ENCODE results near the gene CDH4. TPM values are rescaled to one million over a fixed set of nuclear protein-coding genes. Genes with fewer than 3 reads are reported as not detected.

Gene CDH4
- total and polyA plus RNA-seq, 4 donors, result 0.06 to 0.10 TPM; not detected in 2

- intact Hi-C loops (cut with DNase I), result no loop called here
- no peak for ATAC-seq (ENCODE audit: low FRiP score)
- no peak overlapping the region for H3K4me3 ChIP-seq (ENCODE audit: low read length in 2 of 2)
- H3K36me3 ChIP-seq (ENCODE audit: control insufficient read depth in 1 of 2, insufficient read depth in 2 of 2, low read length in 1 of 2), result no peaks in the 10 kb centered on the region
- peaks cover 2% of the 10 kb centered on the region for H3K9me3 ChIP-seq (ENCODE audit: control insufficient read depth, low read length)
- H3K4me1 ChIP-seq (ENCODE audit: control insufficient read depth in 1 of 2, insufficient read depth in 2 of 2, low read length in 2 of 2), result no peaks in the 10 kb centered on the region
- H3K27me3 ChIP-seq (ENCODE audit: control insufficient read depth in 1 of 2, insufficient read depth in 2 of 2, low read length in 1 of 2), result no peaks in the 10 kb centered on the region
- DNase-seq, result no peak
- no peak overlapping the region for H3K27ac ChIP-seq (ENCODE audit: low read depth in 1 of 2, low read length in 2 of 2)
- 9 to 12% methylated on average over 18 of the region's 18 CpGs for WGBS, 2 donors
Measured at GRCh38 chr20:61434341-61434781, 182.3 kb downstream of the CDH4 start.

- no peak for DNase-seq
- Histone ChIP-seq H3K27ac (ENCODE audit: low read depth in 1 of 2, low read length in 2 of 2) (no peak overlapping the region), H3K4me1 (ENCODE audit: control insufficient read depth in 1 of 2, insufficient read depth in 2 of 2, low read length in 2 of 2) (no peaks in the 10 kb centered on the region), H3K9me3 (ENCODE audit: control insufficient read depth, low read length) (peaks cover 2% of the 10 kb centered on the region), H3K27me3 (ENCODE audit: control insufficient read depth in 1 of 2, insufficient read depth in 2 of 2, low read length in 1 of 2) (no peaks in the 10 kb centered on the region), H3K36me3 (ENCODE audit: control insufficient read depth in 1 of 2, insufficient read depth in 2 of 2, low read length in 1 of 2) (no peaks in the 10 kb centered on the region), H3K4me3 (ENCODE audit: low read length in 2 of 2) (no peak overlapping the region)
- no peak for ATAC-seq (ENCODE audit: low FRiP score)
- WGBS, 2 donors, result 79 to 81% methylated on average over 15 of the region's 15 CpGs
- intact Hi-C loops (cut with DNase I), result no loop called here
Measured at GRCh38 chr20:61435184-61435822, 183.2 kb downstream of the CDH4 start.

DNA sequence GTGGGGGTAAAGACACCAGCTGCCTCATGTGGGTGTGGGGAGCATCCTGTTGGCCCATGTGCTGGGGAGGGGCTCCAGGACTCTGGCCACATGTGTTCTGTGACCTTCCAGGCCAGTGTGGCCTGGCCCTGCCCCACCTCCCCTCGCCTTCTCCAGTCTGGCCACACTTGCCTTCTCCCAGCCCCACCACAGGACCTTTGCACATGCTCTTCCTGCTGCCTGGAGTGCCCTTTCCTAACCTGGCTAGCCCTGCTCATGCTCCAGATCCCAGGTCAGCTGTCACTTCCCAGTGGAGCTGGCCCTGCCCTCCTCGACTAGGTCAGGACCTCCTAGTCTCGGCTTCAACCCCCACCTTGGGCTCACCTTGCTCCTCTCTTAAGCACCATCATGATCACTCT lies 183.8 kb downstream of the CDH4 start:
- H3K36me3 ChIP-seq (ENCODE audit: control insufficient read depth in 1 of 2, insufficient read depth in 2 of 2, low read length in 1 of 2), result no peaks in the 10 kb centered on the region
- DNase-seq, result no peak
- H3K4me3 ChIP-seq (ENCODE audit: low read length in 2 of 2), result no peak overlapping the region
- H3K9me3 ChIP-seq (ENCODE audit: control insufficient read depth, low read length), result peaks cover 2% of the 10 kb centered on the region
- intact Hi-C loops (cut with DNase I), result no loop called here
- H3K4me1 ChIP-seq (ENCODE audit: control insufficient read depth in 1 of 2, insufficient read depth in 2 of 2, low read length in 2 of 2), result no peaks in the 10 kb centered on the region
- 72 to 88% methylated on average over 3 of the region's 3 CpGs for WGBS, 2 donors
- no peak for ATAC-seq (ENCODE audit: low FRiP score)
- no peak overlapping the region for H3K27ac ChIP-seq (ENCODE audit: low read depth in 1 of 2, low read length in 2 of 2)
- no peaks in the 10 kb centered on the region for H3K27me3 ChIP-seq (ENCODE audit: control insufficient read depth in 1 of 2, insufficient read depth in 2 of 2, low read length in 1 of 2)

DNA sequence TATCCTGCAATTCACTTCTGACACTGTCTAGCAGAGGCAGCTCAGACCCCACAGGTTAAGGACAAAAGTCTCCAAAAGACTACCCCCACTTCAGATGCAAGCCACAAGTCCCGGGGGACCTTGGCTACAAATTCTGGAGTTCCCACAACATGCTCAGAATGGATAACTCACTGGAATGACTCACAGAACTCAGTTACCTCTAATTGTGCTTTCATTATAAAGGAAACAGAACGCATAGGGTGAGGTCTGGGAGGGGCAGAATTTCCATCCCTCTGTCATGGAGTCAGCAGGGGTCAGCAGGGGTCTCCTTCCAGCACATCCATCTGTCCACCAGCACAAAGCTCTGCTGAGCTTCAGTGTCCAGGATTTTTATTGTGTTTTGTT lies 184.2 kb downstream of the CDH4 start:
- no peak overlapping the region for H3K27ac ChIP-seq (ENCODE audit: low read depth in 1 of 2, low read length in 2 of 2)
- peaks cover 2% of the 10 kb centered on the region for H3K9me3 ChIP-seq (ENCODE audit: control insufficient read depth, low read length)
- no peaks in the 10 kb centered on the region for H3K27me3 ChIP-seq (ENCODE audit: control insufficient read depth in 1 of 2, insufficient read depth in 2 of 2, low read length in 1 of 2)
- no peaks in the 10 kb centered on the region for H3K36me3 ChIP-seq (ENCODE audit: control insufficient read depth in 1 of 2, insufficient read depth in 2 of 2, low read length in 1 of 2)
- intact Hi-C loops (cut with DNase I), result no loop called here
- WGBS, 2 donors, result 64 to 71% methylated on average over 2 of the region's 2 CpGs
- ATAC-seq (ENCODE audit: low FRiP score) (no peak), DNase-seq (no peak)
- H3K4me3 ChIP-seq (ENCODE audit: low read length in 2 of 2), result no peak overlapping the region
- H3K4me1 ChIP-seq (ENCODE audit: control insufficient read depth in 1 of 2, insufficient read depth in 2 of 2, low read length in 2 of 2), result no peaks in the 10 kb centered on the region

DNA sequence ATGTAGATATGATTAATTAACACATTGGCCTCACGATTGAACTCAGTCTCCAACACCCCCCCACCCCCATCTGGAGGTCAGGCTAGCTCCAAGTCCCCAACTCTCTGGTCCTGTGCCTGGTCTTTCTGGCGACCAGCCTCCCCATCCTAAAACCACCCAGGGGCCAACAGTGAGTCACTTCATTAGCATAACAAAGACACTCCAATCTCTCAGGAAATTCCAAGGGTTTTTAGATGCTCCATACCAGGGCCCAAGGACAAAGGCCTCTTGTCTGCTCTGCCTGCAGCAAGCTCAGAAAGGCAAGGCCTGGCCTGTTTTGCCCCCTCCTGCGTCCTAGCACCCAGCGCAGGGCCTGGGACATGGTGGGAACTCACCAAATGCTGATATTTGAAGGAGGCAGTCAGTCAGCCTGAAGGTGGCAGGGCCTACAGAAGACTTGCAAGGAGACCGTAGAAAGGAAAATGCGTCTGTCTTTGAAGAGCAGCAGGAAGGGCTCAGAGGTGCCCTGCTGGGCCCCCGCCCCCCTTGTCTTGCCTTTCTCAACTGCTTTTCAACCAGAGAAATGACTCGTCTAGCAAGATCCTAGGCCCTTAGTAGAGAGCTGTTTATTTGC lies 184.7 kb downstream of the CDH4 start:
- no peaks in the 10 kb centered on the region for H3K4me1 ChIP-seq (ENCODE audit: control insufficient read depth in 1 of 2, insufficient read depth in 2 of 2, low read length in 2 of 2)
- DNase-seq (no peak), ATAC-seq (ENCODE audit: low FRiP score) (no peak)
- H3K4me3 ChIP-seq (ENCODE audit: low read length in 2 of 2), result no peak overlapping the region
- WGBS, 2 donors, result 39 to 42% methylated on average over 8 of the region's 8 CpGs
- no peak overlapping the region for H3K27ac ChIP-seq (ENCODE audit: low read depth in 1 of 2, low read length in 2 of 2)
- H3K27me3 ChIP-seq (ENCODE audit: control insufficient read depth in 1 of 2, insufficient read depth in 2 of 2, low read length in 1 of 2), result no peaks in the 10 kb centered on the region
- H3K36me3 ChIP-seq (ENCODE audit: control insufficient read depth in 1 of 2, insufficient read depth in 2 of 2, low read length in 1 of 2), result no peaks in the 10 kb centered on the region
- intact Hi-C loops (cut with DNase I), result no loop called here
- H3K9me3 ChIP-seq (ENCODE audit: control insufficient read depth, low read length), result peaks cover under 1% of the 10 kb centered on the region

GRCh38 chr20:61437280-61438206 lies 185.5 kb downstream of the CDH4 start:
- intact Hi-C loops (cut with DNase I), result no loop called here
- ATAC-seq (ENCODE audit: low FRiP score) (no peak), DNase-seq (no peak)
- Histone ChIP-seq H3K4me3 (ENCODE audit: low read length in 2 of 2) (no peak overlapping the region), H3K9me3 (ENCODE audit: control insufficient read depth, low read length) (no peaks in the 10 kb centered on the region), H3K27ac (ENCODE audit: low read depth in 1 of 2, low read length in 2 of 2) (no peak overlapping the region), H3K36me3 (ENCODE audit: control insufficient read depth in 1 of 2, insufficient read depth in 2 of 2, low read length in 1 of 2) (no peaks in the 10 kb centered on the region), H3K27me3 (ENCODE audit: control insufficient read depth in 1 of 2, insufficient read depth in 2 of 2, low read length in 1 of 2) (no peaks in the 10 kb centered on the region), H3K4me1 (ENCODE audit: control insufficient read depth in 1 of 2, insufficient read depth in 2 of 2, low read length in 2 of 2) (no peaks in the 10 kb centered on the region)
- WGBS, 2 donors, result 9 to 14% methylated on average over 28 of the region's 28 CpGs

DNA sequence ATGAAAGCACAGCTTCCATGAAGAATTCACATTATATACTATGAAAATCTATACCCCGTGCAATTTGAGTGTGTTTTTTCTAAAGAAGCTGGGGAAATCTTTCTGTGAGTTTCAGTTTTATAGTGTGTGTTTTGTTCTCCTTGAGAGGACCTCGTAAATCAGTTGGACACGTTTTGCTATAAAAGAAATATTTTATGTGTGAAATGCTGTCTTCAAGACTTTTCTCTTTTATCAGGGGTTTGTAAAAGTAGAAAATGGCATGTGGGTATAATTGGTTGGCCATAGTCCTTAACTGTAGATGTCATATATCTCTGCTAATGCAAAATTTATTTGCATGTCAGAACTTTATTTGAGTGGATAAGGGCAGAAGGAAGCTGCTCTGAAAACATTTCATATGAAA lies 186.2 kb downstream of the CDH4 start:
- intact Hi-C loops (cut with DNase I), result no loop called here
- Histone ChIP-seq H3K36me3 (ENCODE audit: control insufficient read depth in 1 of 2, insufficient read depth in 2 of 2, low read length in 1 of 2) (no peaks in the 10 kb centered on the region), H3K27me3 (ENCODE audit: control insufficient read depth in 1 of 2, insufficient read depth in 2 of 2, low read length in 1 of 2) (no peaks in the 10 kb centered on the region), H3K4me1 (ENCODE audit: control insufficient read depth in 1 of 2, insufficient read depth in 2 of 2, low read length in 2 of 2) (no peaks in the 10 kb centered on the region), H3K27ac (ENCODE audit: low read depth in 1 of 2, low read length in 2 of 2) (no peak overlapping the region), H3K4me3 (ENCODE audit: low read length in 2 of 2) (no peak overlapping the region), H3K9me3 (ENCODE audit: control insufficient read depth, low read length) (no peaks in the 10 kb centered on the region)
- no peak for ATAC-seq (ENCODE audit: low FRiP score)
- 11 to 28% methylated on average over 3 of the region's 3 CpGs for WGBS, 2 donors
- DNase-seq, result no peak

DNA sequence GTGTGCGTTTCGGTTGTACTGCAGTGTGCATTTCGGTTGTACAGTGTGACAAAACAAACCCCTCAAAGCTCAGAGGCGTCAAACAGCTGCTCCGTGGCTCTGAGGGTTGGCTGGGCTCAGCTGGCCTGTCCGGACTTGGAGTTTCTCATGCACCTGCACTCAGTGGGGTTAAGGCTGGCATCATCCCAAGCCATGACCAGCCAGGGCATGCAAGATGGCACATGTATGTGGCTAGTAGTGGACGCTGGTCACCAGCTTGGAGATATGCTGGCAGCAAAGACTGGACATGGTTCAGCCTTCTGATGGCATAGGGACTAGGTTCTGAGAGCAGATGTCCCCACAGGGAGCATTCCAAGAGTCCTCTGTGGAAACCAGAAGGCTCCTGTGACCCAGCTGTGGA lies 187.2 kb downstream of the CDH4 start:
- no peak for ATAC-seq (ENCODE audit: low FRiP score)
- no peak overlapping the region for H3K27ac ChIP-seq (ENCODE audit: low read depth in 1 of 2, low read length in 2 of 2)
- no peaks in the 10 kb centered on the region for H3K36me3 ChIP-seq (ENCODE audit: control insufficient read depth in 1 of 2, insufficient read depth in 2 of 2, low read length in 1 of 2)
- DNase-seq, result no peak
- no peaks in the 10 kb centered on the region for H3K27me3 ChIP-seq (ENCODE audit: control insufficient read depth in 1 of 2, insufficient read depth in 2 of 2, low read length in 1 of 2)
- intact Hi-C loops (cut with DNase I), result no loop called here
- no peaks in the 10 kb centered on the region for H3K4me1 ChIP-seq (ENCODE audit: control insufficient read depth in 1 of 2, insufficient read depth in 2 of 2, low read length in 2 of 2)
- H3K9me3 ChIP-seq (ENCODE audit: control insufficient read depth, low read length), result no peaks in the 10 kb centered on the region
- WGBS, 2 donors, result 67 to 80% methylated on average over 7 of the region's 7 CpGs
- H3K4me3 ChIP-seq (ENCODE audit: low read length in 2 of 2), result no peak overlapping the region
